ENCODE measurements around the gene ZC3H18. TPM values are rescaled to one million over a fixed set of nuclear protein-coding genes. Genes with fewer than 3 reads are reported as not detected.

The ZC3H18 gene
- total and polyA plus RNA-seq, 2 donors (not counting 1 experiment from before 2014, with no cell fraction given), result 7.9 to 9.4 TPM

- no peak for DNase-seq (ENCODE audit: low read depth in 2 of 2)
- no peak overlapping the region for H3K27ac ChIP-seq (ENCODE audit: insufficient read depth, low read length)
- no peaks in the 10 kb centered on the region for H3K9me3 ChIP-seq (ENCODE audit: control insufficient read depth, insufficient read depth, low read depth, low read length)
- no peak overlapping the region for H3K4me3 ChIP-seq (replicated peaks in 1 of 4; ENCODE audit: control extremely low read depth in 1 of 4, insufficient read depth in 1 of 4, low read depth in 3 of 4, low read length in 4 of 4)
- no peak overlapping the region for H2AFZ ChIP-seq (ENCODE audit: low read length)
- no peaks in the 10 kb centered on the region for H3K79me2 ChIP-seq (ENCODE audit: control insufficient read depth, insufficient read depth, low read length)
- no peak overlapping the region for H3K9ac ChIP-seq (ENCODE audit: insufficient read depth, low read length)
- no peaks in the 10 kb centered on the region for H3K4me1 ChIP-seq (ENCODE audit: control insufficient read depth, extremely low read depth, insufficient read depth, low read length)
- H3K4me2 ChIP-seq (ENCODE audit: extremely low read depth, insufficient read depth, low read length), result no peak overlapping the region
- TF ChIP-seq, protein P1, sequence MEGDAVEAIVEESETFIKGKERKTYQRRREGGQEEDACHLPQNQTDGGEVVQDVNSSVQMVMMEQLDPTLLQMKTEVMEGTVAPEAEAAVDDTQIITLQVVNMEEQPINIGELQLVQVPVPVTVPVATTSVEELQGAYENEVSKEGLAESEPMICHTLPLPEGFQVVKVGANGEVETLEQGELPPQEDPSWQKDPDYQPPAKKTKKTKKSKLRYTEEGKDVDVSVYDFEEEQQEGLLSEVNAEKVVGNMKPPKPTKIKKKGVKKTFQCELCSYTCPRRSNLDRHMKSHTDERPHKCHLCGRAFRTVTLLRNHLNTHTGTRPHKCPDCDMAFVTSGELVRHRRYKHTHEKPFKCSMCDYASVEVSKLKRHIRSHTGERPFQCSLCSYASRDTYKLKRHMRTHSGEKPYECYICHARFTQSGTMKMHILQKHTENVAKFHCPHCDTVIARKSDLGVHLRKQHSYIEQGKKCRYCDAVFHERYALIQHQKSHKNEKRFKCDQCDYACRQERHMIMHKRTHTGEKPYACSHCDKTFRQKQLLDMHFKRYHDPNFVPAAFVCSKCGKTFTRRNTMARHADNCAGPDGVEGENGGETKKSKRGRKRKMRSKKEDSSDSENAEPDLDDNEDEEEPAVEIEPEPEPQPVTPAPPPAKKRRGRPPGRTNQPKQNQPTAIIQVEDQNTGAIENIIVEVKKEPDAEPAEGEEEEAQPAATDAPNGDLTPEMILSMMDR (conservative IDR thresholded peaks at IDR 0.05 in 1 of 2, IDR thresholded peaks at IDR 0.05 in 1 of 2; ENCODE audit: low read depth in 1 of 2, low read length in 2 of 2), result no peak
- TF ChIP-seq EZH2 (IDR thresholded peaks at IDR 0.05; ENCODE audit: low read length, missing control alignments), result no peak
- no peaks in the 10 kb centered on the region for H3K36me3 ChIP-seq (ENCODE audit: control insufficient read depth, insufficient read depth, low read length)
- peaks cover 41% of the 10 kb centered on the region for H3K27me3 ChIP-seq (ENCODE audit: control insufficient read depth, insufficient read depth, low read length)
- no peaks in the 10 kb centered on the region for H4K20me1 ChIP-seq (ENCODE audit: control insufficient read depth, extremely low read depth, insufficient read depth, low read length)
Measured at GRCh38 chr16:88541831-88542616, 28.2 kb upstream of the ZC3H18 start.

DNA sequence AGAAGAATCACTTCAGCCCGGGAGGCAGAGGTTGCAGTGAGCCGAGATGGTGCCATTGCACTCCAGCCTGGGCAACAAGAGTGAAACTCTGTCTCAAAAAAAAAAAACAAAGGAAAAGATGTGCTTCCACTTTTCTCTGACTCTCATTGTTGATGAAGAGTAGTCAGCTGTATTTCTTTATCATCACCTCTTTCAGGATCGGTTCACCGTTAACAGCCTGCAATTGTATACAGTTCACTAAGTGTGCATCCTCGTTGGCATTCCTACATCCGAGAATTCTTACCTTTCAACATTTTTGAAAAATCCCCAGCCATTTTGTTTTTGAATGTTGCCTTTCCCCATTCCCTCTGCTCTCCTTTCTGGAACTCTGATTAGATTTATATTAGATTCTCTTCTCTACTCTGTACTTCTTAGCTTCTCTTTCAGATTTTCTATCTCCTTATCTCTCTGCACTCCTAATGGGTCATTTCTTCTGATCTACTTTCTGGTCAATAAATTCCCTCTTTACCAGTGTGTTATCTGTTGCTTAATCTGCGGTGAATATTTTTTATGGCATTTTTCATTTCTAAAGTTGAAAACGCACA, 26.9 kb upstream of the ZC3H18 start:
- Histone ChIP-seq H3K4me1 (ENCODE audit: control insufficient read depth, extremely low read depth, insufficient read depth, low read length) (no peaks in the 10 kb centered on the region), H3K4me3 (replicated peaks in 1 of 4; ENCODE audit: control extremely low read depth in 1 of 4, insufficient read depth in 1 of 4, low read depth in 3 of 4, low read length in 4 of 4) (no peak overlapping the region), H3K27ac (ENCODE audit: insufficient read depth, low read length) (no peak overlapping the region), H3K36me3 (ENCODE audit: control insufficient read depth, insufficient read depth, low read length) (no peaks in the 10 kb centered on the region), H3K9ac (ENCODE audit: insufficient read depth, low read length) (no peak overlapping the region), H3K4me2 (ENCODE audit: extremely low read depth, insufficient read depth, low read length) (no peak overlapping the region), H4K20me1 (ENCODE audit: control insufficient read depth, extremely low read depth, insufficient read depth, low read length) (no peaks in the 10 kb centered on the region), H3K79me2 (ENCODE audit: control insufficient read depth, insufficient read depth, low read length) (no peaks in the 10 kb centered on the region), H3K27me3 (ENCODE audit: control insufficient read depth, insufficient read depth, low read length) (peaks cover 42% of the 10 kb centered on the region), H2AFZ (ENCODE audit: low read length) (no peak overlapping the region), H3K9me3 (ENCODE audit: control insufficient read depth, insufficient read depth, low read depth, low read length) (no peaks in the 10 kb centered on the region)
- DNase-seq (ENCODE audit: low read depth in 2 of 2), result no peak
- TF ChIP-seq, protein P1 (conservative IDR thresholded peaks at IDR 0.05 in 1 of 2, IDR thresholded peaks at IDR 0.05 in 1 of 2; ENCODE audit: low read depth in 1 of 2, low read length in 2 of 2), result no peak
- TF ChIP-seq EZH2 (IDR thresholded peaks at IDR 0.05; ENCODE audit: low read length, missing control alignments), result no peak

- Histone ChIP-seq H3K36me3 (ENCODE audit: control insufficient read depth, insufficient read depth, low read length) (no peaks in the 10 kb centered on the region), H3K9ac (ENCODE audit: insufficient read depth, low read length) (no peak overlapping the region), H2AFZ (ENCODE audit: low read length) (no peak overlapping the region), H3K4me2 (ENCODE audit: extremely low read depth, insufficient read depth, low read length) (no peak overlapping the region), H3K27ac (ENCODE audit: insufficient read depth, low read length) (no peak overlapping the region), H4K20me1 (ENCODE audit: control insufficient read depth, extremely low read depth, insufficient read depth, low read length) (no peaks in the 10 kb centered on the region), H3K9me3 (ENCODE audit: control insufficient read depth, insufficient read depth, low read depth, low read length) (no peaks in the 10 kb centered on the region), H3K4me3 (replicated peaks in 1 of 4; ENCODE audit: control extremely low read depth in 1 of 4, insufficient read depth in 1 of 4, low read depth in 3 of 4, low read length in 4 of 4) (no peak overlapping the region), H3K4me1 (ENCODE audit: control insufficient read depth, extremely low read depth, insufficient read depth, low read length) (no peaks in the 10 kb centered on the region), H3K27me3 (ENCODE audit: control insufficient read depth, insufficient read depth, low read length) (peaks cover 21% of the 10 kb centered on the region), H3K79me2 (ENCODE audit: control insufficient read depth, insufficient read depth, low read length) (no peaks in the 10 kb centered on the region)
- no peak for DNase-seq (ENCODE audit: low read depth in 2 of 2)
- TF ChIP-seq EZH2 (IDR thresholded peaks at IDR 0.05; ENCODE audit: low read length, missing control alignments), result no peak
- TF ChIP-seq, protein P1 (conservative IDR thresholded peaks at IDR 0.05 in 1 of 2, IDR thresholded peaks at IDR 0.05 in 1 of 2; ENCODE audit: low read depth in 1 of 2, low read length in 2 of 2), result no peak
Measured at GRCh38 chr16:88545781-88546180, 24.4 kb upstream of the ZC3H18 start.
